ENCODE data around the gene PBRM1.

The PBRM1 gene

GRCh38 chr3:52615166-52615565 lies 70.5 kb downstream of the PBRM1 start:
- Histone ChIP-seq H3K36me3 (peaks cover 72% of the 10 kb centered on the region), H3K9me3 (ENCODE audit: severe bottlenecking) (no peaks in the 10 kb centered on the region), H3K27ac (no peak overlapping the region), H3K27me3 (ENCODE audit: insufficient read depth, low read depth, severe bottlenecking) (no peaks in the 10 kb centered on the region), H3K4me3 (ENCODE audit: low read depth, low read length) (no peak overlapping the region)
- no peak for TF ChIP-seq CTCF (IDR thresholded peaks at IDR 0.05; ENCODE audit: low read depth, low read length)
- no peak for DNase-seq

GRCh38 chr3:52614689-52615088 lies 71.0 kb downstream of the PBRM1 start:
- DNase-seq, result no peak

GRCh38 chr3:52609316-52609815 lies 76.3 kb downstream of the PBRM1 start:
- Histone ChIP-seq H3K27ac (no peak overlapping the region), H3K36me3 (peaks cover 77% of the 10 kb centered on the region), H3K4me3 (ENCODE audit: low read depth, low read length) (no peak overlapping the region)

More at GRCh38 chr3:52614689-52615088, 71.0 kb downstream of the PBRM1 start:
- no peak overlapping the region for H3K4me3 ChIP-seq (ENCODE audit: low read depth, low read length)
- peaks cover 76% of the 10 kb centered on the region for H3K36me3 ChIP-seq
- H3K27ac ChIP-seq, result no peak overlapping the region
- no peaks in the 10 kb centered on the region for H3K9me3 ChIP-seq (ENCODE audit: severe bottlenecking)
- H3K27me3 ChIP-seq (ENCODE audit: insufficient read depth, low read depth, severe bottlenecking), result no peaks in the 10 kb centered on the region
- TF ChIP-seq CTCF (IDR thresholded peaks at IDR 0.05; ENCODE audit: low read depth, low read length), result no peak

GRCh38 chr3:52608337-52608736 lies 77.4 kb downstream of the PBRM1 start:
- H3K27ac ChIP-seq, result no peak overlapping the region

More at GRCh38 chr3:52609316-52609815, 76.3 kb downstream of the PBRM1 start:
- no peak for TF ChIP-seq CTCF (IDR thresholded peaks at IDR 0.05; ENCODE audit: low read depth, low read length)
- Histone ChIP-seq H3K27me3 (ENCODE audit: insufficient read depth, low read depth, severe bottlenecking) (no peaks in the 10 kb centered on the region), H3K9me3 (ENCODE audit: severe bottlenecking) (no peaks in the 10 kb centered on the region)
- no peak for DNase-seq

GRCh38 chr3:52606373-52607085 lies 79.2 kb downstream of the PBRM1 start:
- Histone ChIP-seq H3K27ac (no peak overlapping the region), H3K27me3 (ENCODE audit: insufficient read depth, low read depth, severe bottlenecking) (no peaks in the 10 kb centered on the region), H3K9me3 (ENCODE audit: severe bottlenecking) (peaks cover 2% of the 10 kb centered on the region), H3K4me3 (ENCODE audit: low read depth, low read length) (no peak overlapping the region), H3K36me3 (peaks cover 91% of the 10 kb centered on the region)
- no peak for DNase-seq
- no peak for TF ChIP-seq CTCF (IDR thresholded peaks at IDR 0.05; ENCODE audit: low read depth, low read length)

More at GRCh38 chr3:52608337-52608736, 77.4 kb downstream of the PBRM1 start:
- no peak for DNase-seq
- no peak for TF ChIP-seq CTCF (IDR thresholded peaks at IDR 0.05; ENCODE audit: low read depth, low read length)
- peaks cover 81% of the 10 kb centered on the region for H3K36me3 ChIP-seq
- no peaks in the 10 kb centered on the region for H3K9me3 ChIP-seq (ENCODE audit: severe bottlenecking)
- no peaks in the 10 kb centered on the region for H3K27me3 ChIP-seq (ENCODE audit: insufficient read depth, low read depth, severe bottlenecking)
- H3K4me3 ChIP-seq (ENCODE audit: low read depth, low read length), result no peak overlapping the region
